SU-DHL-6 (cell line): Measurements from ENCODE around the gene SUGCT.

Source experiments
- CTCF ChIP-seq: fragments of 200-600 bp; sonication (generic); IDR thresholded peaks from one replicate; pipeline ENCODE4 v1.5.1; 2017; ENCODE audit warnings: antibody characterized with exemption, mild to moderate bottlenecking, low read length, moderate library complexity; ENCODE audit not compliant: insufficient read depth, poor library complexity, severe bottlenecking
- EZH2phosphoT487 ChIP-seq: fragments of 200-600 bp; sonication (generic), shearing (Covaris generic); conservative IDR thresholded peaks from 2 replicates; pipeline ENCODE4 v1.6.1; 2018; ENCODE audit warnings: mild to moderate bottlenecking, antibody characterized with exemption, low read length, moderate library complexity, mixed read lengths

DNA sequence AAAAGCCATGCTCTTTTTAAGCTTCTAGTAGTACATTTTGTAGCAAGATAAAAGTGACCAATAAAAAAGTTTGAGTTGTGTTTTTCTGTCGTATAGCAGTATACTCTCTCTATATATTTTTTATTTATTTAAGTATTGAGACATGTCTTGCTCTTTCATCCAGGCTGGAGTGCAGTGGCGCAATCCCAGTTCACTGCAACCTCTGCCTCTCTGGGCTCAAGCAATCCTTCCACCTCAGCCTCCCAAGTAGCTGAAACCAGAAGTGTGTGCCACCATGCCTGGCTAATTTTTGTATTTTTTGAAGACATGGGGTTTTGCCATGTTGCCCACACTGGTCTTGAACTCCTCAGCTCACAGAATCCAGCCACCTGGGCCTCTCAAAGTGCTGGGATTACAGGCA, 2.8 kb downstream of the SUGCT start:
- TF ChIP-seq CTCF, result no peak
- TF ChIP-seq EZH2phosphoT487, result no peak
